Measurements from ENCODE around the gene EXD2. TPM values are rescaled to one million over a fixed set of nuclear protein-coding genes. Genes with fewer than 3 reads are reported as not detected.
A peak's percentile ranks its signal among the peaks of the same experiment; 100 is the strongest.

The EXD2 gene
- total and polyA plus RNA-seq, 2 of the 13 experiments (the other 11 are each of a cell fraction or from before 2014, with no cell fraction given) = 9.5 to 15.1 TPM

DNA sequence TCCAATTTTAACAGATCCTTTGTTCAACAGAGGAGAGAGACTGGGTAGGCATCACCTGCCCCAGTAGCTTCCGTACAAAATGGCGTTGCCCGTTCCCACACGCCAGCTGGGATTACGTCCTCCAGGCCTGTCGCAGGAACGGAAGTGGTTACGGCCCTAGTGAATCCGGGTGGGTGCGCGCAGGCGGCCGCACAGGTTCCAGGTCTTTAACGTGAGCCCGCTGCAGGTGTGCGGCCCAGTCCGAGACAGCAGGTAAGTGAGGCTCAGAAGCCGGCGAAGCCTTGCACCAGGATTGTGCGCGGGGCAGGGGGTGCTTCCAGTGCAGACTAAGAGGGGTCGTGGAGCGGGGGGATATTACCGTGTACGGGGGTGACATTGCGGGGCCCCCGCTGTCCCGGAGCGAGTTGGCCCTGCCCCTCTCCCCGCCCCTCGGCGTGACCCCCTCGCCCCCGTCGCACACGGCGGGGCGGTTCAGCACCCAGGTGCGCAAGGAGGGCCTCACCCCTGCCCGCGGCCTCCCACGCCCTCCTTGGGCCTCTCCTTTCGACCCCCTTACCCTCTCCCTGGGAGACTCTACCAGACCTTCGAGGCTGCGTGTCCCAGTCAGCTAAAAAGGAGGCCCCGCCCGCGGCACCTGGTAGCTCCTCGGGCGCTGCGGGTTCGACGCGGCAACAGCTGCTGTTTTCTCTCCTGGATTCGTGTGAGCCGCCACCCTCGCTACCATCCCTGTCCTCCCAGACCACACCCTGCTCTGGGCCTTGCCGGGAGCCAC lies at the start of gene EXD2 (continued):
- TF ChIP-seq, protein P1, sequence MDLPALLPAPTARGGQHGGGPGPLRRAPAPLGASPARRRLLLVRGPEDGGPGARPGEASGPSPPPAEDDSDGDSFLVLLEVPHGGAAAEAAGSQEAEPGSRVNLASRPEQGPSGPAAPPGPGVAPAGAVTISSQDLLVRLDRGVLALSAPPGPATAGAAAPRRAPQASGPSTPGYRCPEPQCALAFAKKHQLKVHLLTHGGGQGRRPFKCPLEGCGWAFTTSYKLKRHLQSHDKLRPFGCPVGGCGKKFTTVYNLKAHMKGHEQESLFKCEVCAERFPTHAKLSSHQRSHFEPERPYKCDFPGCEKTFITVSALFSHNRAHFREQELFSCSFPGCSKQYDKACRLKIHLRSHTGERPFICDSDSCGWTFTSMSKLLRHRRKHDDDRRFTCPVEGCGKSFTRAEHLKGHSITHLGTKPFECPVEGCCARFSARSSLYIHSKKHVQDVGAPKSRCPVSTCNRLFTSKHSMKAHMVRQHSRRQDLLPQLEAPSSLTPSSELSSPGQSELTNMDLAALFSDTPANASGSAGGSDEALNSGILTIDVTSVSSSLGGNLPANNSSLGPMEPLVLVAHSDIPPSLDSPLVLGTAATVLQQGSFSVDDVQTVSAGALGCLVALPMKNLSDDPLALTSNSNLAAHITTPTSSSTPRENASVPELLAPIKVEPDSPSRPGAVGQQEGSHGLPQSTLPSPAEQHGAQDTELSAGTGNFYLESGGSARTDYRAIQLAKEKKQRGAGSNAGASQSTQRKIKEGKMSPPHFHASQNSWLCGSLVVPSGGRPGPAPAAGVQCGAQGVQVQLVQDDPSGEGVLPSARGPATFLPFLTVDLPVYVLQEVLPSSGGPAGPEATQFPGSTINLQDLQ (CRISPR knock-in tag; IDR thresholded peaks at IDR 0.05) = no peak; the same call in 1 of the 2 replicates
- TF ChIP-seq SP1 (IDR thresholded peaks at IDR 0.05) = no peak
- TF ChIP-seq SP1 (CRISPR knock-in tag; IDR thresholded peaks at IDR 0.05) = peak; percentile 76
- 0 out of 2 replicates have a peak, but pooled peaks have one; percentile 79 for TF ChIP-seq ZNF34 (CRISPR knock-in tag; IDR thresholded peaks at IDR 0.05; ENCODE audit: borderline replicate concordance)
- TF ChIP-seq, protein P2, sequence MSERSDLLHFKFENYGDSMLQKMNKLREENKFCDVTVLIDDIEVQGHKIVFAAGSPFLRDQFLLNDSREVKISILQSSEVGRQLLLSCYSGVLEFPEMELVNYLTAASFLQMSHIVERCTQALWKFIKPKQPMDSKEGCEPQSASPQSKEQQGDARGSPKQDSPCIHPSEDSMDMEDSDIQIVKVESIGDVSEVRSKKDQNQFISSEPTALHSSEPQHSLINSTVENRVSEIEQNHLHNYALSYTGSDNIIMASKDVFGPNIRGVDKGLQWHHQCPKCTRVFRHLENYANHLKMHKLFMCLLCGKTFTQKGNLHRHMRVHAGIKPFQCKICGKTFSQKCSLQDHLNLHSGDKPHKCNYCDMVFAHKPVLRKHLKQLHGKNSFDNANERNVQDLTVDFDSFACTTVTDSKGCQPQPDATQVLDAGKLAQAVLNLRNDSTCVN (CRISPR knock-in tag; IDR thresholded peaks at IDR 0.05; ENCODE audit: borderline replicate concordance) = peak; percentile 69; the same call in 1 of the 2 replicates
- no peak for TF ChIP-seq ZBTB42 (CRISPR knock-in tag; IDR thresholded peaks at IDR 0.05)
- TF ChIP-seq MED13 (CRISPR knock-in tag; IDR thresholded peaks at IDR 0.05) = peak; percentile 70; the same call in 1 of the 2 replicates
- TF ChIP-seq KDM5A (IDR thresholded peaks at IDR 0.05; ENCODE audit: borderline replicate concordance, low read length) = peak; percentile 86
- TF ChIP-seq RARA (CRISPR knock-in tag; IDR thresholded peaks at IDR 0.05) = peak; percentile 16; the same call in 1 of the 2 replicates
- TF ChIP-seq SPEN (CRISPR knock-in tag; IDR thresholded peaks at IDR 0.05; ENCODE audit: low read depth) = peak; percentile 75; the same call in 1 of the 2 replicates
- TF ChIP-seq PAWR (CRISPR knock-in tag; IDR thresholded peaks at IDR 0.05; ENCODE audit: borderline replicate concordance) = no peak
- TF ChIP-seq GATA4 (IDR thresholded peaks at IDR 0.05; ENCODE audit: borderline replicate concordance, low read depth) = peak; percentile 68; the same call in 1 of the 2 replicates
- TF ChIP-seq ZNF160 (CRISPR knock-in tag; IDR thresholded peaks at IDR 0.05) = peak; percentile 88
- peak; percentile 32; the same call in 1 of the 2 replicates for TF ChIP-seq ZNF430 (CRISPR knock-in tag; IDR thresholded peaks at IDR 0.05)
- TF ChIP-seq ZNF761 (CRISPR knock-in tag; conservative IDR thresholded peaks at IDR 0.05) = 0 out of 2 replicates have a peak, but pooled peaks have one; percentile 85
- TF ChIP-seq, protein P3, sequence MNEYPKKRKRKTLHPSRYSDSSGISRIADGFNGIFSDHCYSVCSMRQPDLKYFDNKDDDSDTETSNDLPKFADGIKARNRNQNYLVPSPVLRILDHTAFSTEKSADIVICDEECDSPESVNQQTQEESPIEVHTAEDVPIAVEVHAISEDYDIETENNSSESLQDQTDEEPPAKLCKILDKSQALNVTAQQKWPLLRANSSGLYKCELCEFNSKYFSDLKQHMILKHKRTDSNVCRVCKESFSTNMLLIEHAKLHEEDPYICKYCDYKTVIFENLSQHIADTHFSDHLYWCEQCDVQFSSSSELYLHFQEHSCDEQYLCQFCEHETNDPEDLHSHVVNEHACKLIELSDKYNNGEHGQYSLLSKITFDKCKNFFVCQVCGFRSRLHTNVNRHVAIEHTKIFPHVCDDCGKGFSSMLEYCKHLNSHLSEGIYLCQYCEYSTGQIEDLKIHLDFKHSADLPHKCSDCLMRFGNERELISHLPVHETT (CRISPR knock-in tag; conservative IDR thresholded peaks at IDR 0.05) = peak; percentile 68
- 0 out of 2 replicates have a peak, but pooled peaks have one; percentile 70 for TF ChIP-seq ZNF431 (CRISPR knock-in tag; IDR thresholded peaks at IDR 0.05; ENCODE audit: borderline replicate concordance, low read depth)
- TF ChIP-seq, protein P4, sequence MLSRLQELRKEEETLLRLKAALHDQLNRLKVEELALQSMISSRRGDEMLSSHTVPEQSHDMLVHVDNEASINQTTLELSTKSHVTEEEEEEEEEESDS (CRISPR knock-in tag; IDR thresholded peaks at IDR 0.05; ENCODE audit: borderline replicate concordance) = no peak
- TF ChIP-seq CHD2 (IDR thresholded peaks at IDR 0.05; ENCODE audit: low read depth, low read length) = 0 out of 2 replicates have a peak, but pooled peaks have one; percentile 51
- no peak for TF ChIP-seq ZBTB1 (CRISPR knock-in tag; IDR thresholded peaks at IDR 0.05; ENCODE audit: borderline replicate concordance)
- TF ChIP-seq HNRNPH1 (optimal IDR thresholded peaks at IDR 0.05; ENCODE audit: low read depth, low read length) = no peak
- no peak; the same call in 1 of the 2 replicates for TF ChIP-seq ZNF552 (CRISPR knock-in tag; IDR thresholded peaks at IDR 0.05; ENCODE audit: borderline replicate concordance)

Measured in HepG2 (cell line).